ENCODE data around the gene KDM1A. TPM values are rescaled to one million over a fixed set of nuclear protein-coding genes. Genes with fewer than 3 reads are reported as not detected.
"Not testable (repeated sequence)": the region's sequence is repeated elsewhere in the genome, so short reads cannot be mapped to it uniquely, and the experiment has no call there.

KDM1A gene
- total and polyA plus RNA-seq, 4 donors: 7.4 to 46.7 (median 21.5) TPM

DNA sequence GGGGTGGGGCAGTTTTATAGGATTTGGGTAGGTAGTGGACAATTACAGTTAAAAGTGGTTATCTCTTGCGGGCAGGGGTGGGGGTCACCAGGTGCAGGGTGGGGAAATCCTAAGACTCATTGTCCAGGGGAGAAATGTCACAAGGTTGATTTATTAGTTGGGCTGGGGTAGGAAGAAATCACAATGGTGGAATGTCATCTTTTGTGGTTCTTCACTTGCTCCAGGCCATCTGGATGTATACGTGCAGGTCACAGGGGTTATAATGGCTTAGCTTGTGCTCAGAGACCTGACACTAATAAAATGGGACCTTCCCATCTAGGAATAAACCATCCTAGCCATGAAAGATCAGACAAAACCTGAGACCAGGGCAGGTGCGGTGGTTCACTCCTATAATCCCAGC, 15.2 kb upstream of the KDM1A start:
- no peaks in the 10 kb centered on the region for H3K27me3 ChIP-seq (ENCODE audit: control insufficient read depth in 4 of 4, insufficient read depth in 4 of 4, low read length in 3 of 4)
- TF ChIP-seq ATF3 (IDR thresholded peaks at IDR 0.05) (no peak), HNF4A (conservative IDR thresholded peaks at IDR 0.05) (no peak), SP1 (IDR thresholded peaks at IDR 0.05) (no peak), RAD21 (IDR thresholded peaks at IDR 0.05) (no peak), JUND (IDR thresholded peaks at IDR 0.05) (no peak), FOXA2 (IDR thresholded peaks at IDR 0.05) (no peak), HNF4G (IDR thresholded peaks at IDR 0.05) (no peak), EGR1 (IDR thresholded peaks at IDR 0.05; ENCODE audit: low read depth in 2 of 2) (no peak), ZBTB33 (IDR thresholded peaks at IDR 0.05) (no peak)
- TF ChIP-seq, protein P1, sequence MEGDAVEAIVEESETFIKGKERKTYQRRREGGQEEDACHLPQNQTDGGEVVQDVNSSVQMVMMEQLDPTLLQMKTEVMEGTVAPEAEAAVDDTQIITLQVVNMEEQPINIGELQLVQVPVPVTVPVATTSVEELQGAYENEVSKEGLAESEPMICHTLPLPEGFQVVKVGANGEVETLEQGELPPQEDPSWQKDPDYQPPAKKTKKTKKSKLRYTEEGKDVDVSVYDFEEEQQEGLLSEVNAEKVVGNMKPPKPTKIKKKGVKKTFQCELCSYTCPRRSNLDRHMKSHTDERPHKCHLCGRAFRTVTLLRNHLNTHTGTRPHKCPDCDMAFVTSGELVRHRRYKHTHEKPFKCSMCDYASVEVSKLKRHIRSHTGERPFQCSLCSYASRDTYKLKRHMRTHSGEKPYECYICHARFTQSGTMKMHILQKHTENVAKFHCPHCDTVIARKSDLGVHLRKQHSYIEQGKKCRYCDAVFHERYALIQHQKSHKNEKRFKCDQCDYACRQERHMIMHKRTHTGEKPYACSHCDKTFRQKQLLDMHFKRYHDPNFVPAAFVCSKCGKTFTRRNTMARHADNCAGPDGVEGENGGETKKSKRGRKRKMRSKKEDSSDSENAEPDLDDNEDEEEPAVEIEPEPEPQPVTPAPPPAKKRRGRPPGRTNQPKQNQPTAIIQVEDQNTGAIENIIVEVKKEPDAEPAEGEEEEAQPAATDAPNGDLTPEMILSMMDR (IDR thresholded peaks at IDR 0.05; ENCODE audit: low read depth, low read length, missing input control): no peak
- no peaks in the 10 kb centered on the region for H3K4me1 ChIP-seq (ENCODE audit: control insufficient read depth in 4 of 4, insufficient read depth in 4 of 4, low read length in 3 of 4)
- H3K27ac ChIP-seq (ENCODE audit: low read depth in 1 of 2, low read length in 2 of 2): no peak overlapping the region
- H3K36me3 ChIP-seq (ENCODE audit: control insufficient read depth in 4 of 4, insufficient read depth in 3 of 4, low read depth in 1 of 4, low read length in 3 of 4): no peaks in the 10 kb centered on the region
- 80% methylated on average over 3 of the region's 3 CpGs for WGBS
- peaks cover 0 to 4% (median 0%) of the 10 kb centered on the region in 4 donors for H3K9me3 ChIP-seq (ENCODE audit: control insufficient read depth in 4 of 4, low read length in 3 of 4)
- H3K9ac ChIP-seq (ENCODE audit: low read depth in 1 of 2, low read length in 2 of 2): no peak overlapping the region
- H3K4me3 ChIP-seq (ENCODE audit: low read depth in 1 of 3, low read length in 3 of 3): no peak overlapping the region
- DNase-seq (ENCODE audit: low spot score): no peak

DNA sequence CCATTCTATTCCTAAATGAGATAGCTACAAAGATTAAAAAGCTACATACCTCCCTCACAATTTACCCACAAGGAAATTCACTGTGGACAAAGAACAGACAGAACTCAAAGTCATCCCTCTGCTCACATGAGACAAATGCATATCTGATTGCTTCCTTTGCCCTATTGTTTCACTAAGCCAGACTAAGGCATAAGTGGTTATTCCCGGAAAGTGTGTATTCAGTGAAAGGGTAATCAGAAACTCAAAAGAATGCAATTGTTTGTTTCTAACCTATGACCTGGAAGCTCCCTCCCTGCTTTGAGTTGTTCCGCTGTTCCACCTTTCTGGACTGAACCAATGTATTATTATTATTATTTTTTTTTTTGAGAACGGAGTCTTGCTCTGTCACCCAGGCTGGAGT, 14.5 kb upstream of the KDM1A start:
- not testable (repeated sequence) for DNase-seq (ENCODE audit: low spot score); H3K27ac ChIP-seq (ENCODE audit: low read depth in 1 of 2, low read length in 2 of 2); H3K4me1 ChIP-seq (ENCODE audit: control insufficient read depth in 4 of 4, insufficient read depth in 4 of 4, low read length in 3 of 4); H3K9me3 ChIP-seq (ENCODE audit: control insufficient read depth in 4 of 4, low read length in 3 of 4); H3K27me3 ChIP-seq (ENCODE audit: control insufficient read depth in 4 of 4, insufficient read depth in 4 of 4, low read length in 3 of 4); H3K4me3 ChIP-seq (ENCODE audit: low read depth in 1 of 3, low read length in 3 of 3); H3K36me3 ChIP-seq (ENCODE audit: control insufficient read depth in 4 of 4, insufficient read depth in 3 of 4, low read depth in 1 of 4, low read length in 3 of 4); H3K9ac ChIP-seq (ENCODE audit: low read depth in 1 of 2, low read length in 2 of 2)
- 75% methylated on average over 3 of the region's 3 CpGs for WGBS

DNA sequence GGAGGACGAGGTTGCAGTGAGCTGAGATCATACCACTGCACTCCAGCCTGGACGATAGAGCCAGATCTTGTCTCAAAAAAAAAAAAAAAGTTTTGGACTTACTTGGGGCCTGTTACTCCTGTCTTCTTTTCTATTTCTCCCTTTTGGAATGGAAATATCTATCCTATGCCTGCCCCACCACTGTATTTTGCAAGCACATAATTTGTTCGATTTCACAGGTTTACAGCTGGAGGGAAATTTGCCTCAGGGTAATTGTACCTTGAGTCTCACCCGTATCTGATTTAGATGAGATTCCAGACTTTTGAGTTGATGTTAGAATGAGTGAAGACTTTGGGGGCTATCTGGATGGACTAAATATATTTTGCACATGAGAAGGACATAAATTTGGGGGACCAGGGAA, 12.2 kb upstream of the KDM1A start:
- Histone ChIP-seq H3K4me3 (ENCODE audit: low read depth in 1 of 3, low read length in 3 of 3) (no peak overlapping the region), H3K36me3 (ENCODE audit: control insufficient read depth in 4 of 4, insufficient read depth in 3 of 4, low read depth in 1 of 4, low read length in 3 of 4) (no peaks in the 10 kb centered on the region), H3K9me3 (ENCODE audit: control insufficient read depth in 4 of 4, low read length in 3 of 4) (no peaks in the 10 kb centered on the region), H3K27me3 (ENCODE audit: control insufficient read depth in 4 of 4, insufficient read depth in 4 of 4, low read length in 3 of 4) (no peaks in the 10 kb centered on the region), H3K27ac (ENCODE audit: low read depth in 1 of 2, low read length in 2 of 2) (no peak overlapping the region), H3K4me1 (ENCODE audit: control insufficient read depth in 4 of 4, insufficient read depth in 4 of 4, low read length in 3 of 4) (no peaks in the 10 kb centered on the region), H3K9ac (ENCODE audit: low read depth in 1 of 2, low read length in 2 of 2) (no peak overlapping the region)
- TF ChIP-seq, protein P2, sequence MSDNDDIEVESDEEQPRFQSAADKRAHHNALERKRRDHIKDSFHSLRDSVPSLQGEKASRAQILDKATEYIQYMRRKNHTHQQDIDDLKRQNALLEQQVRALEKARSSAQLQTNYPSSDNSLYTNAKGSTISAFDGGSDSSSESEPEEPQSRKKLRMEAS (IDR thresholded peaks at IDR 0.05): no peak
- TF ChIP-seq, protein P1 (IDR thresholded peaks at IDR 0.05; ENCODE audit: low read depth, low read length, missing input control): no peak
- TF ChIP-seq FOXA2 (IDR thresholded peaks at IDR 0.05) (no peak), RXRA (IDR thresholded peaks at IDR 0.05) (no peak), ATF3 (IDR thresholded peaks at IDR 0.05) (no peak), RAD21 (IDR thresholded peaks at IDR 0.05) (no peak), YY1 (IDR thresholded peaks at IDR 0.05) (no peak), SP1 (IDR thresholded peaks at IDR 0.05) (no peak), EGR1 (IDR thresholded peaks at IDR 0.05; ENCODE audit: low read depth in 2 of 2) (no peak)
- no peak for DNase-seq (ENCODE audit: low spot score)
- WGBS: 89% methylated on average over 4 of the region's 4 CpGs
